ENCODE data around the gene VPS13D.
"Not testable (repeated sequence)": the region's sequence is repeated elsewhere in the genome, so short reads cannot be mapped to it uniquely, and the experiment has no call there.

VPS13D gene

DNA sequence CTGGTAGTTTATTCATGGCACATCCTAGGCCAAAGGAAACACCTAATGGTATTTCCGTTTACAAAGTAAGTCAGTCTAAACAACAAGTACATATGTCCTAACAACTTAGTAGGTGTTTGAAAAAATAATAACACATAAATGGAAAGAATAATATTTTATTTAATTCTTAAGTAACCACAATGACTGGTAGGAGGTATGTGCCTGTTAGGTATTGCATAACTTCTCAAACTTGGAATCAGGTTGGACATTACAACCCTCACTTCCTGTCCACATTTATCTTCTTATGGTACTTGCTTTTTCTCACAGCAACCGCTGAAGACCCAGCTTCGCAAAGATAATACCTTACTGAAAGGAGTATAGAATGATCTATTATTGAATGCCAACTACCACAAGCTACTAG lies 64.2 kb downstream of the VPS13D start:
- DNase-seq, result no peak

GRCh38 chr1:12296016-12296415 lies 66.2 kb downstream of the VPS13D start:
- no peak for DNase-seq

- no peak for DNase-seq
Measured at GRCh38 chr1:12296623-12297022, 66.8 kb downstream of the VPS13D start.

- no peak for DNase-seq
Measured at GRCh38 chr1:12300706-12301105, 70.9 kb downstream of the VPS13D start.

DNA sequence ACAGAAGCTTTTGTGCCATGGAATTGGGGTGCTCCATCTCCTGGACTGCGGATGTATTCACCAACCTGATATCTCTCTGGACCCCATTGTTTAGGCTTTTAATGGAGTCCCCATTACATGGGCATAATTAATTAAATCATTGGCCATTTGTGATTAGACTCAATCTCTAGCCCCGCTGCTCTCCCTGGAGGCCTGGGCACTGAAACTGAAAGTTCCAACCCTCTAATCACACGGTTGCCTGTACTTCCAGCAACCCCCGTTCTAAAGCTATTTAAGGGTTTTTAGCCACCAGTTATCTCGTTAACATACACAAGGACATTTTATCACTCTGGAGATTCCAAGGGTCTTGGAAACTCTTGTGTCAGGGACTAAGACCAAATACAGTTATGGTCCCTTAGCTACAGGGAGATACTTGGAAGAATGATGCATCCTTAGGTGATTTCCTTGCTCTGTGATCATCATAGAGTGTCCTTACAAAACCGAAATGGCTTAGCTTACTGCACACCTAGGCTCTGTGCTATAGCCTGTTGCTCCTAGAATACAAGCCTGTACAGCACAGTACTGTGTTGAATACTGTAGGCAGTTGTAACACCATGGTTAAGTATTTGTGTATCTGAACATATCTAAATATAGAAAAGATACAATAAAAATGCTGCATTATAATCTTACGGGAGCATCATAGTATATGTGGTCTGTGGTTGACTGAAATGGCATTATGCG lies 71.8 kb downstream of the VPS13D start:
- DNase-seq, result no peak

- DNase-seq, result no peak
Measured at GRCh38 chr1:12302798-12303447, 73.1 kb downstream of the VPS13D start.

- no peak for DNase-seq
Measured at GRCh38 chr1:12305377-12305776, 75.5 kb downstream of the VPS13D start.

- no peak for DNase-seq
Measured at GRCh38 chr1:12309783-12310742, 80.2 kb downstream of the VPS13D start.

GRCh38 chr1:12314333-12314903 lies 84.6 kb downstream of the VPS13D start:
- peak in 3 of 6 experiments; percentile 4 to 32 (median 14) for DNase-seq

- no peak for DNase-seq
Measured at GRCh38 chr1:12315146-12315545, 85.3 kb downstream of the VPS13D start.

DNA sequence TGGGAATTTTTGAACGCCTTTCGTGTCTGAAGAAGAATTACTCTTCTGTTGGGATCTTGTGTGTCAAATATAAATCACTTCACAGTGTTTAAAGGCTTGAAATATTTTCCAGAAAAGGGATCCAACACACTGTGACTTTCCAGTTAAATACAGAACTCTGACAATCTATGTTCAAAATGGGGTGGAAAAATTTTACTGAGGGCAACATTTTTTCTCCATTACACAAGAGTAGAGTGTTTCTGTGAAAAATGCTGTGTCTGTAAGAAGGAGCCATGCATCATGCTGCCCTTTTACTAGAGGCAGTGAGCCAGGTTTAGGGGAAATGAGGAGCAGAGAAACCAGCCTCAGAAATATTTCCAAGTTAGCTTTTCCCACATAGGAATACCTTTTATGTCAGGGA lies 86.5 kb downstream of the VPS13D start:
- no peak for DNase-seq

DNA sequence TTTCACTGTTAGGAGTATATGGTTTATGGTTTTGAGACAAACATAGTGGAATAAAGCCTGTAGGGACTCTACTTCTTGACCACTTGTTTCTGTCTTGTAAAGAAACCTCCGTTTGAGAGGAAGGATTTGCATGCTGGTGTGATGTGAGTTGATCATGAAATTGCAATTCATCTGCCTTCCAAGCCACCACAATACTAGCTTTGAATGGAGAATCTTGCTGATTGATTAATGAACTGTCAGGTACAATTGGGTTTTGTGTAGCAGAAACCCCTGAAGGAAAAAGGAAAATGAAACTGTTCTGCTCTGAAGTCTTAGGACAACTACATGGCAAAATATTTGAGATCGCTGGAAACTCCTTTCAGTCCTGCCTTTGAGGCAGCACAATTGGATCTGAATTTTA lies 90.7 kb downstream of the VPS13D start:
- no peak for DNase-seq

GRCh38 chr1:12324423-12324822 lies 94.6 kb downstream of the VPS13D start:
- no peak for DNase-seq

DNA sequence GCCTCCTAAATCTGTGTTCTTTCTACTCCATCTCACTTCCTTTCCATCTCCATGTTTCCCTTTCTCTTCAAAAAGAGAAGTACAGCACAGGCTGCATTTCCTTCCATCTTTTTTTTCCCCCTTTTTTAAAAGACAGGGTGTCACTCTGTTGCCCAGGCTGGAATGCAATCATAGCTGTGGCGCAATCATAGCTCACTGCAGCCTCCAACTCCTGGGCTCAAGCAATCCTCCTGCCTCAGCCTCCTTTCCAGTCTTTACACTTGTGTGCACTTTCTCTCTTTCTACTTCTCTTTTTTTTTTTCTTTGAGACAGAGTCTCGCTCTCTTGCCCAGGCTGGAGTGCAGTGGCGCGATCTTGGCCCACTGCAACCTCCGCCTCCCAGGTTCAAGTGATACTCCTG lies 95.1 kb downstream of the VPS13D start:
- DNase-seq, result not testable (repeated sequence)

- no peak for DNase-seq
Measured at GRCh38 chr1:12326986-12327385, 97.2 kb downstream of the VPS13D start.

GRCh38 chr1:12327566-12327965 lies 97.7 kb downstream of the VPS13D start:
- no peak for DNase-seq

GRCh38 chr1:12333036-12333785 lies 103.4 kb downstream of the VPS13D start:
- DNase-seq, result no peak

- no peak for DNase-seq
Measured at GRCh38 chr1:12335815-12336214, 106.0 kb downstream of the VPS13D start.

- DNase-seq, result no peak
Measured at GRCh38 chr1:12336413-12336812, 106.6 kb downstream of the VPS13D start.

DNA sequence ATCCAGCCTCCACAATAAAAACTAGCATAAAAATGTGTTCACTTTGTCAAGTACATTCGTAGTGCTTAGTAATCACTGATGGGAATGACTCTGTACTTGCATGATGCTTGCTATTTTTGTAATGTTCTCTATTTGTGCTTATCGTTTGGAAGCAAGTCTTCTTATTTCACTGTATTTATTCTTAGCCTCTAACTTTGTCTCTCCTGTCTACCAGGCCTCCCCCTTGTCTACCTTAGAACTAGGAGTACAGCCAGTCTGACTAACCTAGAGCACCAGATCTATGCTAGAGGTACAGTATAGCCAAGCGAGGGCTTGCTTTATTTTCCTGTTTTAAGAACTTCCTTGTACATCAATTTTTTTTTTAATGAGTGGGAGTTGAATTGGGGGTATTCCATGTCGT lies 108.2 kb downstream of the VPS13D start:
- DNase-seq, result no peak

DNA sequence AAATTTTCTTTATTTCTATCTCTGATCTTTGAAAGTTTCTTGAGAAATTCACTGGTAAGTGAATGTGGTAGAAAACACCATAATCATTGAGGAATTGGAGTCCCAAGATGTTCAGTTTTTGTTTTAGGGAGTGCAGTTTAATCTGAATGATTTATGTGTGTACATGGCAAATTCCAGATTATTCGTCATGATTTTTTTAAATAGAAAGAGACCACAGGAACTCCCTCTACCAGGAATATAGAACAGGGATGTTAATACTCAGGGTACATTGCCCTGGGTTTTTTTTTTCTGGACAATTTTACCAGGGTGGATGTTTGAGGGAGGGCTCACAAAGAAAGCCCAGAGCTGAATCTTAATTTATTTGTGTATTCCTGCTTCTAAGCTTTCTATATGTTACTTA lies 109.0 kb downstream of the VPS13D start:
- no peak for DNase-seq

GRCh38 chr1:12339396-12339795 lies 109.6 kb downstream of the VPS13D start:
- DNase-seq, result no peak

Data from stimulated activated naive CD4-positive, alpha-beta T cell (primary cell).